Endothelial cell (in vitro differentiated cells): ENCODE results near the gene CCDC194. TPM values are rescaled to one million over a fixed set of nuclear protein-coding genes. Genes with fewer than 3 reads are reported as not detected.

ENCODE experiments used
- DNase-seq: peaks from one replicate; pipeline ENCODE4 v3.0.0; 2021; ENCODE audit warnings: low spot score
- H3K27ac Mint-ChIP-seq: one replicate; pipeline ENCODE4 v1.8.0; 2021; ENCODE audit warnings: mixed read lengths, inconsistent platforms; ENCODE audit not compliant: unreplicated experiment
- H3K27me3 Mint-ChIP-seq: one replicate; pipeline ENCODE4 v1.8.0; 2021; ENCODE audit warnings: mild to moderate bottlenecking, moderate library complexity, mixed read lengths, inconsistent platforms; ENCODE audit not compliant: unreplicated experiment
- H3K36me3 Mint-ChIP-seq: one replicate; pipeline ENCODE4 v1.8.0; 2021; ENCODE audit warnings: mild to moderate bottlenecking, low read depth, mixed read lengths, inconsistent platforms; ENCODE audit not compliant: unreplicated experiment
- H3K4me1 Mint-ChIP-seq: one replicate; pipeline ENCODE4 v1.8.0; 2021; ENCODE audit warnings: mild to moderate bottlenecking, mixed read lengths, inconsistent platforms; ENCODE audit not compliant: unreplicated experiment
- H3K4me3 Mint-ChIP-seq: one replicate; pipeline ENCODE4 v1.8.0; 2021; ENCODE audit warnings: mild to moderate bottlenecking, mixed read lengths, inconsistent platforms; ENCODE audit not compliant: unreplicated experiment
- H3K9me3 Mint-ChIP-seq: one replicate; pipeline ENCODE4 v1.8.0; 2021; ENCODE audit warnings: mixed read lengths, inconsistent platforms; ENCODE audit not compliant: unreplicated experiment
- total RNA-seq: library from RNA; stranded (reverse); fragmentation: NEBNext Ultra II Directional; extraction: Animal tissue kit (Norgen Biotek cat#: 25700); gene quantifications from one replicate; pipeline ENCODE4 v1.2.1, GENCODE V29; 2021; ENCODE audit not compliant: unreplicated experiment
- TF ChIP-seq, protein P1 (sequence below): fragments of 200-600 bp; sonication (generic); IDR thresholded peaks from one replicate; pipeline ENCODE4 v1.5.0; 2021; ENCODE audit warnings: antibody characterized with exemption; ENCODE audit not compliant: unreplicated experiment

CCDC194 gene
- total RNA-seq, 1 donor from 2014 or later = 2.7 TPM

DNA sequence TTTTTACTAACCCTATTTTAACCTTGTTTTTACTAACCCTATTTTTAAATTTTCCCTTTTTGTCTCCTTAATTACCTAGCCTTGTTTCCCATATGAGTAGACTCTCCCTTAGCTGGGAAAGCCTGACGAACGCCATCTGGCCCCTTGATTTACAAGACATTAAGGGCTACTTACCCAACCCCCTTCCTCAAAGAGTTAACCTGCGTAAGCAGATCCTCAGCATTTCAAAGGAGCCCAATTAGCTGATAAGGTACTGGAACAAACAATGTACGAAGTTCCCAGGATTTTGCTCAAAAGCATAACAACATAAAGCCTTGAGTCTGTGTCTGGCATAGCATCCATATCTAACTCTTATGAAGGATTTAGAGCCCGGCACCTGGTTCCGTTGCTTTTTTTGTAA lies 21.1 kb upstream of the CCDC194 start:
- TF ChIP-seq, protein P1, sequence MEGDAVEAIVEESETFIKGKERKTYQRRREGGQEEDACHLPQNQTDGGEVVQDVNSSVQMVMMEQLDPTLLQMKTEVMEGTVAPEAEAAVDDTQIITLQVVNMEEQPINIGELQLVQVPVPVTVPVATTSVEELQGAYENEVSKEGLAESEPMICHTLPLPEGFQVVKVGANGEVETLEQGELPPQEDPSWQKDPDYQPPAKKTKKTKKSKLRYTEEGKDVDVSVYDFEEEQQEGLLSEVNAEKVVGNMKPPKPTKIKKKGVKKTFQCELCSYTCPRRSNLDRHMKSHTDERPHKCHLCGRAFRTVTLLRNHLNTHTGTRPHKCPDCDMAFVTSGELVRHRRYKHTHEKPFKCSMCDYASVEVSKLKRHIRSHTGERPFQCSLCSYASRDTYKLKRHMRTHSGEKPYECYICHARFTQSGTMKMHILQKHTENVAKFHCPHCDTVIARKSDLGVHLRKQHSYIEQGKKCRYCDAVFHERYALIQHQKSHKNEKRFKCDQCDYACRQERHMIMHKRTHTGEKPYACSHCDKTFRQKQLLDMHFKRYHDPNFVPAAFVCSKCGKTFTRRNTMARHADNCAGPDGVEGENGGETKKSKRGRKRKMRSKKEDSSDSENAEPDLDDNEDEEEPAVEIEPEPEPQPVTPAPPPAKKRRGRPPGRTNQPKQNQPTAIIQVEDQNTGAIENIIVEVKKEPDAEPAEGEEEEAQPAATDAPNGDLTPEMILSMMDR = no peak
- no peaks in the 10 kb centered on the region for H3K36me3 Mint-ChIP-seq
- H3K9me3 Mint-ChIP-seq = no peaks in the 10 kb centered on the region
- DNase-seq = no peak
- peak overlapping the region; percentile 93 for H3K27ac Mint-ChIP-seq
- peaks cover 5% of the 10 kb centered on the region for H3K27me3 Mint-ChIP-seq
- peak overlapping the region; percentile 63 for H3K4me3 Mint-ChIP-seq
- peaks cover 35% of the 10 kb centered on the region for H3K4me1 Mint-ChIP-seq

DNA sequence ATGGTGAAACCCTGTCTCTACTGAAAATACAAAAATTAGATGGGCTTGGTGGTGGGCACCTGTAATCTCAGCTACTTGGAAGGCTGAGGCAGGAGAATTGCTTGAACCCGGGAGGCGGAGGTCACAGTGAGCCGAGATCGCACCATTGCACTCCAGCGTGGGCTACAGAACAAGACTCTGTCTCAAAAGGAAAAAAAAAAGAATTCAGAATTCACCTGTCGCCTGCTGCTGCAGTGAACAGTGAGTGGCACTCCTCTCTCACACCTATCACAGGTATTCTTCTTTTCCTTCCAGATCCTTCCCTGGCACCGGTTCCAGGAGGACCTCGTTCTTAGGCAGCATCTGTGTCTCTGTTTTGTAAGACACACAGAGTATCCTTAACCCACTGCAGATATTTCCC lies 20.1 kb upstream of the CCDC194 start:
- Mint-ChIP-seq H3K9me3 (no peaks in the 10 kb centered on the region), H3K4me3 (no peak overlapping the region), H3K4me1 (peaks cover 31% of the 10 kb centered on the region), H3K27ac (peak overlapping the region; percentile 98), H3K27me3 (peaks cover 5% of the 10 kb centered on the region), H3K36me3 (no peaks in the 10 kb centered on the region)
- no peak for DNase-seq
- TF ChIP-seq, protein P1 = no peak

DNA sequence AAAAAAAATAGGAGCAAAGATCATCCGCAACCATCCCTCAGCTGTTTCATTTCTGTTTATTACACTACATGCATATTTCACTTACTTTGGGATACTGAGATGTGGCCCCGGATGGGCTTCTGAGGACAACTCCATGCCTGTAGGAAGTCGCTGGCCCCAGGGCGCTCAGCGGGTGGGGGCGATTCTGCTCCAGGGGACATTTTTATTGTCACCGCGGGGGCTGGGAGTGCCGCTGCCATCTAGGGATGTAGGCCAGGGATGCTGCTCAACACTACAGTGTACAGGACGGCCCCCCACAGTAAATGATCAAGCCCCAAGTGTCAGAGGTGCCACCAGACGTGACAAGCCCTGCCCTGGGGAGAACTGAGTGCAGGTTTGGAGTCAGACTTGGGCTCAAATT lies 17.8 kb upstream of the CCDC194 start:
- Mint-ChIP-seq H3K4me1 (peaks cover 31% of the 10 kb centered on the region), H3K36me3 (no peaks in the 10 kb centered on the region), H3K27ac (peak overlapping the region; percentile 98), H3K9me3 (no peaks in the 10 kb centered on the region), H3K27me3 (peaks cover 3% of the 10 kb centered on the region), H3K4me3 (no peak overlapping the region)
- DNase-seq = no peak
- TF ChIP-seq, protein P1 = no peak

DNA sequence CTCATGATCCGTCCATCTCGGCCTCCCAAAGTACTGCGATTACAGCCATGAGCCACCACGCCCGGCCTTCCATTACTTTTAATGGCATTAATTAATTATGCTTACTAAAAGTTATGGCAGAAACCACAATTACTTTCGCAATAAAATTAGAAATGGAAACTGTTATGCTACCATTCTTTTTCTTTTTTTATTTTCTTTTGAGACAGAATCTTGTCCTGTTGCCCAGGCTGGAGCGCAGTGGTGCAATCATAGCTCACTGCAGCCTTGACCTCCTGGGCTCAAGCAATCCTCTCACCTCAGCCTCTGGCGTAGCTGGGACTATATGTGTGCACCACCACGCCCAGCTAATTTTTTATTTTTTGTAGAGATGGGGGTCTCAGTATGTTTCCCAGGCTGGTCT lies 16.0 kb upstream of the CCDC194 start:
- Mint-ChIP-seq H3K27ac (no peak overlapping the region), H3K4me1 (peaks cover 31% of the 10 kb centered on the region), H3K9me3 (no peaks in the 10 kb centered on the region), H3K27me3 (no peaks in the 10 kb centered on the region), H3K4me3 (no peak overlapping the region), H3K36me3 (no peaks in the 10 kb centered on the region)
- DNase-seq = no peak
- TF ChIP-seq, protein P1 = no peak

DNA sequence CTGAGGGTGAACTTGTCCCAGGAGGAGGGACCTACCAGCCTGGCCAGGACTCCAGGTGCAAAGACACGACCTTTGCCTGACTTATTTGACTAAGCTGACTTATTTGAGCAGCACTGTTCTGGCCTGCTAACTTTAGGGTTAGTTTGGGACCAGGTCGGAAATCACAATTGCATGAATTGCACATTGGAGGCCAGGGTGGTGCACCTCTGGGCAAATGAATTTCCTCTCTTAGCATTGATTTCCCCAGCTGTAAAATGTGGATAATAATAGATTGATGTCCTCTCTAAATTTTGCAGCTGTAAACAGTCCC lies 12.8 kb upstream of the CCDC194 start:
- Mint-ChIP-seq H3K27ac (peak overlapping the region; percentile 24), H3K27me3 (no peaks in the 10 kb centered on the region), H3K36me3 (no peaks in the 10 kb centered on the region), H3K9me3 (no peaks in the 10 kb centered on the region), H3K4me1 (peaks cover 28% of the 10 kb centered on the region), H3K4me3 (peak overlapping the region; percentile 16)
- TF ChIP-seq, protein P1 = no peak
- no peak for DNase-seq
